Measurements from ENCODE around the gene CTDNEP1.

CTDNEP1 gene

DNA sequence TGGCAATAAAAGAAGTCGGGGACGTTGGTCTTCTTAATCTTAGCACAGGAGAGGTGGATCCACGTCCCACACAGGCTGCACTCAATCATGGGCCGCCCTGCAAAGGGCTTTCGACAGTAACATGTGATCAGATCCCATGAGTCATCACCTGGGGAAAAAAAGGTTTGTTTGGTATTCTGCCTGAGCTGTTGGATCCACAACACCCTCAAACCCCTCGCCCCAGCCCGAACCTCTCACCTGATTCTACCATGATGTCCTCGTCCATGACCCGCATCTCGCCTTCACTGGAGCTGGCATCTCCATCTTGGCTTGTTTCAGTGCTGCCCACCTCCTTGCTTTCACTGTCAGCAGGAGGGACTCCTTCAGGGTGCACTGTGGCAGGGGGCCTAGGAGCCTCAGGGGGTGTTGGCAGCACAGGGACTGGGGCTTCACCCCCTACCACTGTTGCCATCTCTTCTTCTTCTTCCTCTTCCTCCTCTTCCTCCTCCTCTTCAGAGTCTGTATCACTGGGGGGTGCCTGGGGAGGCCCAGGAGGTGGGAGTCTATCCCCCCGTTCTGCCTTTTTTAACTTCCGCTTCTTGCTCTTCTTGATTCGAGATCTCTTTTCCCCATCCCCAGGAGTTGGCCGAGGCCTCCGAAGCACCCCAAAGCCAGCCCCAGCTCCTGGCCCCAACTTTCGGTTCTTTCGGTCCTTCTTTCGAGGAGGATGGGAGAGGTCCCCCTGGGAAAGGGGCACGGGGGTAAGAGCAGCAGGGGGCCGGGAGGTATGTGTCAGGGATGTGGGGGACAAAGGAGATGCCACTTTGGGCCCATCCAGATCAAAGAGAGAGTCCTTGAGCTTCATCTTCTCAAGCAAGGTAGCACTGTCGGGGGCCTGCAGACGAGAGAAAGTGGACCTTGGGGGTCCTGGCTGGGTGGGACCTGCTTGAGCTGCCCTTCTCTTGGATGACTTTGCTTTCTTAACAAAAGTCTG lies 15.6 kb downstream of the CTDNEP1 start:
- TF ChIP-seq, protein P1, sequence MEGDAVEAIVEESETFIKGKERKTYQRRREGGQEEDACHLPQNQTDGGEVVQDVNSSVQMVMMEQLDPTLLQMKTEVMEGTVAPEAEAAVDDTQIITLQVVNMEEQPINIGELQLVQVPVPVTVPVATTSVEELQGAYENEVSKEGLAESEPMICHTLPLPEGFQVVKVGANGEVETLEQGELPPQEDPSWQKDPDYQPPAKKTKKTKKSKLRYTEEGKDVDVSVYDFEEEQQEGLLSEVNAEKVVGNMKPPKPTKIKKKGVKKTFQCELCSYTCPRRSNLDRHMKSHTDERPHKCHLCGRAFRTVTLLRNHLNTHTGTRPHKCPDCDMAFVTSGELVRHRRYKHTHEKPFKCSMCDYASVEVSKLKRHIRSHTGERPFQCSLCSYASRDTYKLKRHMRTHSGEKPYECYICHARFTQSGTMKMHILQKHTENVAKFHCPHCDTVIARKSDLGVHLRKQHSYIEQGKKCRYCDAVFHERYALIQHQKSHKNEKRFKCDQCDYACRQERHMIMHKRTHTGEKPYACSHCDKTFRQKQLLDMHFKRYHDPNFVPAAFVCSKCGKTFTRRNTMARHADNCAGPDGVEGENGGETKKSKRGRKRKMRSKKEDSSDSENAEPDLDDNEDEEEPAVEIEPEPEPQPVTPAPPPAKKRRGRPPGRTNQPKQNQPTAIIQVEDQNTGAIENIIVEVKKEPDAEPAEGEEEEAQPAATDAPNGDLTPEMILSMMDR (IDR thresholded peaks at IDR 0.05), result no peak

DNA sequence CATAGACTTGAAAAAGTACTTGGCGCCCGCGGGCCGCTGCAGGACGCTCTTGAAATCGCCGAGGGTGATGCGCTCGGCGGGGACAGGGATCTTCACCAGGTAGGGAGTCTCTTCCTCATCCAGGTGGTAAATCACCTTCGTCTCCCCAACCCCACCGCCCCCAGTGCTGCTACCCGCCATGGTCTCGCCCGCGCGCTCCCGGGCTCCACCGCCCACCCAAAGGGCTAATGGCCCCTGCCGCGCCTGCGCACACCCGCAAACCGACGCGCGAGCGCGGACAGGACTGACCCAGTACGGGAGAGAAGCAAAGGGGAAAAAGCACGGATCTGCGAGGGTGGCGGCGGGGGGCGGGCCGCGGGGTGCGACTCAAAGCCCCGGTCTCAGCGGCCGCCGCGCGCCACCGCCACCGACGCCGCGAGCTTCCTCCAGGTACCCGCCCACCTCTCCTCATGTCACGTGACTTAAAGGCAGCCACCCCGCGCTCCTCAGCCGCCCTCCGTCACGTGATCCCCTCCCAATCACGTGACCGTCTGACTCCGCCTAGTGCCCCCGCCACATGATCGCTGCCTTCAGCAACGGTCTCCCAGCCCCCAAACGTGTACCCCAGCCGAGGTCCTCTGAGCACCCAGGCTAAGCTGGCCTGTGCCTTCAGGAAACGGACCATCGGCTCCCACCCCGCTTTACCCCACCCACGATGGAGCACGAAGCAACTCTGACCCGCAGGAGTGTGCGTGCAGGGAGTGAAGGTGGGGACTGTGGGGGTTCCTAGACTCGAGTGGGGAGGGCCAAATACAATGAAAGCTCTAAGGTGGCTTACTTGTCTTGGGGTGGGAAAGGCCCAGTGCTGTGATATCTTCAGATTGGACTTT lies 17.2 kb downstream of the CTDNEP1 start, which contains the start of gene DVL2:
Gene DVL2, minus strand, starts transcription at position 435 of the 869 bp plus-strand sequence. Its CDS starts 255 bp downstream, at position 180.
- TF ChIP-seq, protein P1 (IDR thresholded peaks at IDR 0.05), result no peak

DNA sequence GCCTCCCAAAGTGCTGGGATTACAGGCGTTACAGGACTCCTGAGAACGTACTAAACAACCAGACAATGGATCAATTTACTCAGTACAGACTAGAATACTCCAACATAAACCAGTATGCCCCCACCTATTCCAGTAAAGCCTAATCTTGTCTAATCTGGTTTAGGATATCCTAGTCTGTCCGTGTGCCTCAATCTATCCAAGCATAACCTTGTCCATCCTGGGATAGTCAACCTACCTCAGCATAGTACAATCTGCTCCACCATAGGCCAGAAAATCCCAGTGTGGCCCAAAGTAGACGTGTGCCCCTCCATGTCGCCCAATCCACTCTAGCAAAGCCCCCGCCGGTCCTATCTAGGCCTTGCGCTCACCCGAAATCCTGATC lies 17.8 kb downstream of the CTDNEP1 start:
- TF ChIP-seq, protein P1 (IDR thresholded peaks at IDR 0.05), result no peak

DNA sequence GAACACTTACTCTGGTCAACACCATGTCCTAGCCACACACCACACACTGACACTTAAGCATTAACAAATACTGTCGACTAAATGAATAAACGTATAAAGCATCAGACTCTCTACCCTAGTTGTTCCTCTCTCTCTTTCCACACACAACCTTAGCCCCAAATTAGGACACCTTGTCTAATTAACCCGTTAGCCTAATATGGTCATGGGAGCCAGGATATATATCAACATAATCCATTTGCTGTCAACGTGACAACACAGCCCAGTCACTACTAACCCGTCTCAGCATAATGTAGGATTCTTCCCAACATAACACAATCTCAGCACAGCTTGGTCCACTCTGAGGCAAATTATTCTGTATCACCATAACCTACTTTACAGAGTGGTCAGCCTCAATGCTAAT lies 19.4 kb downstream of the CTDNEP1 start:
- TF ChIP-seq, protein P1 (IDR thresholded peaks at IDR 0.05), result no peak

DNA sequence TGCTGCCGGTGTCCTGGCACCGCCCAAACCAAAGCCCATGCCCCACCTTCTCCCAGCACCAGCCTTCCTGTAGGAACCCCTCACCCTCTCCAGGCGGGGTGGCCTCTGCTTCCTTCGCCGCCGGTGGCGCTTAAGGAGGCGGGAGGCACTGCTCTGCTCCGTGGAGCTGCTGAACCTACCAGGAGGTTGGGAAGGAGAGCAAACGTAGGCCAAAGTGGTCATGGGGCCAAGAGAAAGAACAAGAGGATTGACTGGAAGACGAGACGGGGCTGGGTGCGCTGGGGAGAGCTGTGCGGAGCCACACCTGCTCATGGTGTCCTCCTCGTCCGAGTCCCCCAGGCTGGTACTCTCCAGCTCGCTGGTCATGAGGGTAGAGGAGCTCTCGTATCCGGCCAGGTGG lies 22.0 kb downstream of the CTDNEP1 start:
- TF ChIP-seq, protein P1 (IDR thresholded peaks at IDR 0.05), result no peak

DNA sequence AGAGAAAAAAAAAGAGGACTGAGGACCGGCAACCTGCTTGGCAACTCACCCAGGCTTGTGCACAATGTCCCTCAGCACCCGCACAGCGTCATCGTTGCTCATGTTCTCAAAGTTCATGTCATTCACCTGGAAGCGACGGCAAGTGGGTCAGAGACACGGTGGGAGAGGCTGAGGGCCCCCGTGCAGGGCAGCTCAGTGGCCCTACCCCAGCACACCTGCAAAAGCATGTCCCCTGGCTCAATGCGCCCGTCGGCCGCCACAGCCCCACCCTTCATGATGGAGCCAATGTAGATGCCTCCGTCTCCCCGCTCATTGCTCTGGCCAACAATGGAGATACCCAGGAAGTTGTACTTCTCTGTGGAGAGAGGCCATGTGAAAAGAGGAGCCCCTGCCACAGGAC lies 22.6 kb downstream of the CTDNEP1 start:
- TF ChIP-seq, protein P1 (IDR thresholded peaks at IDR 0.05), result no peak

Measured in LNCAP (cell line).